HG02938 (cell line): ENCODE measurements around the gene SLC25A38.
"Not testable (repeated sequence)": the region's sequence is repeated elsewhere in the genome, so short reads cannot be mapped to it uniquely, and the experiment has no call there.

Experiments
- ATAC-seq: cut with Tn5 transposase; IDR thresholded peaks from one replicate; pipeline ENCODE4 v1.9.1; 2021; ENCODE audit warnings: mild to moderate bottlenecking, moderate library complexity; ENCODE audit not compliant: unreplicated experiment

The SLC25A38 gene

GRCh38 chr3:39407259-39407629 lies 24.1 kb downstream of the SLC25A38 start:
- ATAC-seq = no peak

GRCh38 chr3:39407773-39408492 lies 24.8 kb downstream of the SLC25A38 start:
- no peak for ATAC-seq

- no peak for ATAC-seq
These were observed 25.6 kb downstream of the SLC25A38 start for GRCh38 chr3:39408493-39409372.

- no peak for ATAC-seq
These were observed 26.5 kb downstream of the SLC25A38 start for GRCh38 chr3:39409514-39410136.

DNA sequence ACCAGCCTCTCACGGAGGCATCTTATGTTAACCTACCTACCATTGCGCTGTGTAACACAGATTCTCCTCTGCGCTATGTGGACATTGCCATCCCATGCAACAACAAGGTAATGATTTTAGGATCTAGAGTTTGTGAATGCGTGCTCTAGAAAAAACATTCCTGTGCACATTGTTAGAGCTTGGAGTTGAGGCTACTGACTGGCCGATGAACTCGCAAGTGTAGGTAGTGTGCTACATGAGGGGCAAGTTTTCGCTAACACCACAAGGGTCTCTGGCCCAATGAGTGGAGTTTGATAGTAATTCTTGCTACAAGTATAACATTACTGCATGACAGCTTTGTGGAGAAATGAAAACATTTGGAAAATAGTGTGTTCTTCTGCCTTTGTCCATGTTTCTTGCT lies 27.7 kb downstream of the SLC25A38 start:
- no peak for ATAC-seq

DNA sequence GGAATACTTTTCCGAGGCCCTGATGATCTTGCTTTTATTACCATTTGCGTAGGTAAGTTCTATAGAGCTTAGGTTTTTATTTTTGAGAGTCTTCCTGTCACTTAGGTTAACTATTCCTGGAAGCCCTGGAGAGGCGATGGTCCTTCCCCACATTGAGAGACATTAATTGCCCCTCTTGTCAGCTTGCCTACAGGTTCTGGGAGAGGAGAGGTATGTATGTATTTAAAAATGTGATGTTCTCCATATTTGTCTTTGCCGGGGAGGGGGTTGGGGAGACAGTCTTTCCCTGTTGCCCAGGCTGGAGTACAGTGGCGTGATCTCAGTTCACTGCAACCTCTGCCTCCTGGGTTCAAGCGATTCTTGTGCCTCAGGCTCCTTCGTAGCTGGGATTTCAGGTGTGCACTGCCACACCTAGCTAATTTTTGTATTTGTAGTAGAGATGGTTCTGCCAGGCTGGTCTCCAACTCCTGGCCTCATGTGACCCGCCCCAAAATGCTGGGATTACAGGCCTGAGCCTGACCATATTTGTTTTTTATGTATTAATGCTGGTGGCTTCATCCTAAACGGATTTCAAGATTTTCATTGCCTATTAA lies 29.6 kb downstream of the SLC25A38 start:
- no peak for ATAC-seq

GRCh38 chr3:39413691-39414420 lies 30.7 kb downstream of the SLC25A38 start:
- no peak for ATAC-seq

DNA sequence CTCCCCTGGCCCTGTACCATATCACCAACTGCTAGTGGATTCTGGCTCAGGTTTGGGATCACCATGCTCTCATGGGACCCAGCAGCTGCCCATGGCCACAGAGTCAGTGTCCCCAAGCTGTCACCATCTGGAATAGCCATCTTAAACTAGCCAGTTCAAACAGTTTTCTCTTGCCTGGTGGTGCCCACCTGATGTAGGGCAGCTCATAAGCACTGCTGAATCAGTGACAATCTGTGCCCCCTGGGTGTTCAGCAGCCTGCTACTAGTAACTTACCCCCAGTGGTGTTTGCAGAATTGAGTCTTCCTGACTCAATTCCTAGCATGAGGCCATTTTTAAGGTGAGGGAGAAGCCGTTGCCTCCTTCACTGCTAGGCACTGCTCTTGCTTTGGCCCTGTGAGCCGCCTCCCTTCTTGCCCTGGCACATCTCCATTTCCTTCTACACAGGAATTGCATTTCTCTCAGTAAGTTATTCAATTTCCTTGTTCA lies 31.3 kb downstream of the SLC25A38 start:
- no peak for ATAC-seq

DNA sequence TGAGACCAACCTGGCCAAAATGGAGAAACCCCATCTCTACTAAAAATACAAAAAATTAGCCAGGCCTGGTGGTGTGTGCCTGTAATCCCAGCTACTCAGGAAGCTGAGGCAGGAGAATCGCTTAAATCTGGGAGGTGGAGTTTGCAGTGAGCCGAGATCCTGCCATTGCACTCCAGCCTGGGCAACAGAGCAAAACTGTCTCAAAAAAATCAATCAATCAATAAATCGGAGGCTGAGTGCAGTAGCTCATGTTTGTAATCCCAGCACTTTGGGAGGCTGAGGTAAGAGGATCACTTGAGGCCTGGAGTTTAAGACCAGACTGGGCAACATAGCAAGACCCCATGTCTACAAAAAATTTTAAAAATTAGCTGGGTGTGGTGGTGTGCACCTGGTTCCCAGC lies 32.1 kb downstream of the SLC25A38 start:
- not testable (repeated sequence) for ATAC-seq

- no peak for ATAC-seq
These were observed 32.8 kb downstream of the SLC25A38 start for GRCh38 chr3:39415983-39416382.

DNA sequence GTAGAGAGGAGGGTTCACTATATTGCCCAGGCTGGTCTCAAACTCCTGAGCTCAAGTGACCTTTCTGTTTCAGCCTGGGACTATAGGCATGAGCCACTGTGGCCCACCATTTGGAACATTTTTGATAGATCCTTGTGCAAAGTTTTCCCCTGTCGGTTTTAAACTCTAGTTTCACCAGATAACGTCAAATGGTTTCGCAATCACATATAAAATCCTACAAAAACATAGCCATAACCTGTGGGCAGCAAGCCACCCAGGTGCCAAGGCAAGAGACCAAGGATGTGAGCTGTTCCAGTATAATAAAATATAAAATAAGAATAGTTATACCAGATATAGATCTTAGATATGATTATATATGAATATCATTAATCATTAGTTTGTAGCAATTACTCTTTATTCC lies 33.8 kb downstream of the SLC25A38 start:
- not testable (repeated sequence) for ATAC-seq

DNA sequence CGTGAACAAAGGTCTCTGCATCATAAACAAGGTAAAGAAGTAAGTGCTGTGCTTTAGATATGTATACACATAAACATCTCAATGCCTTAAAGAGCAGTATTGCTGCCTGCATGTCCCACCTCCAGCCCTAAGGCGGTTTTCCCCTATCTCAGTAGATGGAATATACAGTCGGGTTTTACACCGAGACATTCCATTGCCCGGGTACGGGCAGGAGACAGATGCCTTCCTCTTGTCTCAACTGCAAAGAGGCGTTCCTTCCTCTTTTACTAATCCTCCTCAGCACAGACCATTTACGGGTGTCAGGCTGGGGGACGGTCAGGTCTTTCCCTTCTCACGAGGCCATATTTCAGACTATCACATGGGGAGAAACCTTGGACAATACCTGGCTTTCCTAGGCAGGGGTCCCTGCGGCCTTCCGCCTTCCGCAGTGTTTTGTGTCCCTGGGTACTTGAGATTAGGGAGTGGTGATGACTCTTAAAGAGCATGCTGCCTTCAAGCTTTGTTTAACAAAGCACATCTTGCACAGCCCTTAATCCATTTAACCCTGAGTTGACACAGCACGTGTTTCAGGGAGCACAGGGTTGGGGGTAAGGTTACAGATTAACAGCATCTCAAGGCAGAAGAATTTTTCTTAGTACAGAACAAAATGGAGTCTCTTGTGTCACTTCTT lies 35.5 kb downstream of the SLC25A38 start:
- not testable (repeated sequence) for ATAC-seq

GRCh38 chr3:39419742-39420315 lies 36.7 kb downstream of the SLC25A38 start:
- ATAC-seq = no peak

DNA sequence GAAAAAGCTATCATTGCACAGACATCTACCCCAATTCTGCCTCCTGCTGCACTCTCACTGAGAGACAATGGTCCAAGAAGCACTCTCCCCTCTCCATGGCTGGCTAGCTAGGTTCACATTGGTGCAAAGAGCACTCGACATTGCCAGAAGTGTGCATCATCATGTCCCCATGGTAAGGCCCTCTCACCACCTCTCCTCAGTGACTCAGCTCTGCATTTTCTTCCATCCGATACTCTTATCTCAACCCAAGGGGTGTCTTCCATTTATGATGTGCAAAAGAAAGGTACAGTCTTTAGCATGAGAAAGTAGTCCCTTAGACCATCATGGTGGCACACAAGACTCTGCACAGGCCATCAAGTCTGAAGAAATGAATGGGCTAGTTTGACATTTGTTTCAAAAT lies 37.4 kb downstream of the SLC25A38 start:
- ATAC-seq = no peak

DNA sequence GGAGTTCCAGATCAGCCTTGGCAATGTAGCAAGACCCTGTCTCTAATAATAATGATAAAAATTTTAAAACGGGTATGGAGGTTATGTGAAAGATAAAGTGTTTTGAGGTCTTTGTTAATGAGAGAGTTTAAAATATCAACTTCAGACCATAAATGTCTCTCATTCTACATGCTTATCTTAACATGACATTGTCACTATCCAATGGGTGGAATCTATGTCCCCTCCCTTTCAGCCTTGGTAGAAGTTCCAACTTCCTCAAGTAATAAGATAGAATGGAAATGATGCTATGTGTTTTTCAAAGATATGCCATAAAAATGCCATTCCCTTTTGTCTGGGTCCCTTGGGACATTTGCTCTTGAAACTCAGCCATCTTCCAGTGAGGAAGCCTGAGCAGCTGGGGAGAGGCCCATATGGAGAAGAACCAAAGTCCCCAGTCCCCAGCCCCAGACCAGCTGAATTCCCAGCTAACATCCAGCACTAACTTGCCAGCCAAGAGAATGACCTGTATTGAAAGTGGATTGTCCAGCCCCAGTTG lies 40.3 kb downstream of the SLC25A38 start:
- ATAC-seq = no peak

GRCh38 chr3:39426312-39426711 lies 43.1 kb downstream of the SLC25A38 start:
- ATAC-seq = no peak

DNA sequence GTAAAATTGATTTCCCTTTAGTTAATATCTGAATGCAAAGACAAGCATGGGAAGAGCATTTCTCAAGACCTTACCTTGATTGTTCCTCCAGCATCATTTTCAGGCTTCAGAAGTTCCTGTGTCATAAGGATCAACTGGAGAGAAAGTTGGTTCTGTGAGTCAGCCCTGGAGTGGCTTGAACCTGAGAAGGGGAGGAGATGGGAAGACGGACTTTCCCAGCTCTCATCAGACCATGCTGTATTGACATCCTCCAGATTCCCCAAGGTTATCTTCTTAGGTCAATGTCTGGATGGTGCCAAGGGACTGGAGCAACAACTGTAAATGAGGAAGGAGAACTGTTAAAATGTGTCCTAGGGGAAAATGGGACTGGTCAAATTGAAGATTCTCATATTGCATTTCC lies 44.3 kb downstream of the SLC25A38 start:
- no peak for ATAC-seq

DNA sequence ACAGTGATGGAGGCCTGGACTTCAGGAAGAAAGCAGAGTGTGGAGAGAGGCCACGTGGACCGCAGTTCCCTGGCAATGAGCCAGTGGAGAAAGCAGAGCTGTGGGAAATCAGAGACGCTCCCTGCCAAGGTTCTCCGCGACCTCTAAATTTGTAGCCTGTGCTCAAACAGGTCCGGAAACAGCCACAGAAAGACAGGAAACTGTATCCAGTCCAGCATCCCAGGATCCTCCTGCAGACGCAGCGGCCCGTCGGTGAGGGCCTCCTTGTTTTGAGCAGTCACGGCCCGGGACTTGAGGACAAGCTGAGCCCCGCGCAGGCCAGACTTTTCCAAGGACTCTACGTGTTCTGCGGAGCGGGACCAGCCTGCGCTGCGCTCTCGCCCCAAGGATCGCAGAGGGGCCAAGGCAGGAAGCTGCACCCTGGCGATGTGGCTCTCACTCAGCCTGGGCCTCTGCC lies 45.6 kb downstream of the SLC25A38 start:
- ATAC-seq = no peak

- no peak for ATAC-seq
These were observed 46.3 kb downstream of the SLC25A38 start for GRCh38 chr3:39429466-39429865.
